Stimulated activated CD8-positive, alpha-beta memory T cell treated with anti-CD3 and anti-CD28 coated beads, Interleukin-7, amount 100 ng/mL, for 4 hours (primary cell): Measurements from ENCODE around the gene CATSPERZ.

Experiments
- DNase-seq, 2 donors: peaks; one replicate each; pipeline ENCODE4 v3.0.0-alpha.2; 2020; ENCODE audit warnings: low read depth in 2 of 2

The CATSPERZ gene

GRCh38 chr11:64299847-64300648, at the start of gene CATSPERZ:
CATSPERZ (plus strand) TSS chr11:64300358; CDS start chr11:64300411, 53 bp downstream.
- DNase-seq: no peak

GRCh38 chr11:64250415-64251015, 49.6 kb upstream of the CATSPERZ start:
- no peak for DNase-seq

DNA sequence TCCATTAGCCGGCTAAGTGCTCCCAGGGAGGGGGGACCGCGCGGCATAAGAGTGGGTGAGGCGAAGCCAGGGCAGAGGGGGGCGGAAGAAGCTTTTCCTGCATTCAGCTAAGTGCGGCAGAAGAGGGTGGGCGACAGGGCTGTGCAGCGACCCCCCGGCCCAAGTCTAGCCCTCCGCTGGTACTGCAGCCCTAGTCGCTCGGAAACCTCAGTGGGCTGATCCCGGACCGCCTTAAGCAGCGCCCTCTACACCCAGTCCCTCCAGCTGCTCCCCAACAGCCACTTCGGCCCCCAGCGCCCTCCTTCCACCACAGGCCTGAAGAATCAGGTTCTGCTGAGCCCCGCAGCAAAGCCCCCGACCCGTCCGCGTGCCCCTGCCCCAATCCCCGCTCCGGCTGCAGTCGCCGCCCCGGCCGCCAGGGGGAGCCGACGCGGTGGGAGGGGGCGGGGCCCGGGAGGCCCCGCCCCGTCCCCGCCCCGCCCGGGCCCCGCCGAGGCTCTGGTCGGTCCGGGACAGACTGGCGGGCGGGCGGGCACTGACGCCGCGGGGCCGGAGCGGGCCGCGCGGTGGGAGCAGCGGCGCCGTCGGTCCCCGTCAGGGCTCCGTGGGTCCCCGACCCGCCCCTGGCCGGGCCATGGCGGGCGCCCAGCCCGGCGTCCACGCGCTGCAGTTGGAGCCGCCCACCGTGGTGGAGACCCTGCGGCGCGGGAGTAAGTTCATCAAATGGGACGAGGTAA, 49.0 kb upstream of the CATSPERZ start, which contains the start of gene PLCB3:
TSS of gene PLCB3 (plus strand) at position 515 of the 737 bp plus-strand sequence. CDS start at position 635, 120 bp downstream.
- DNase-seq: peak in 1 of 2 donors; percentile 50

DNA sequence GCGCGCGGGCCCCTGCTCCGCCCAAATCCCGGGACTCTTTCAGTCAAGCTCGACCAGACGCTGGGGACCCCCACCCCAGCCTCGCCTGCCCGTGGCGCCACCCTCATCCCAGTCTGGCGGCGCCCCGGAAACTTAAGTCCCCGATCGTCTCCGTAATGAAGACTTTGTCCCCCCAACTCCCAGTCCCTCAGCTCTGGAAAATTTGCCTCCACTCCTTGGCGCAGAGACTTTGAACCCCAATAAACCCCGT, 48.5 kb upstream of the CATSPERZ start:
- DNase-seq: no peak

DNA sequence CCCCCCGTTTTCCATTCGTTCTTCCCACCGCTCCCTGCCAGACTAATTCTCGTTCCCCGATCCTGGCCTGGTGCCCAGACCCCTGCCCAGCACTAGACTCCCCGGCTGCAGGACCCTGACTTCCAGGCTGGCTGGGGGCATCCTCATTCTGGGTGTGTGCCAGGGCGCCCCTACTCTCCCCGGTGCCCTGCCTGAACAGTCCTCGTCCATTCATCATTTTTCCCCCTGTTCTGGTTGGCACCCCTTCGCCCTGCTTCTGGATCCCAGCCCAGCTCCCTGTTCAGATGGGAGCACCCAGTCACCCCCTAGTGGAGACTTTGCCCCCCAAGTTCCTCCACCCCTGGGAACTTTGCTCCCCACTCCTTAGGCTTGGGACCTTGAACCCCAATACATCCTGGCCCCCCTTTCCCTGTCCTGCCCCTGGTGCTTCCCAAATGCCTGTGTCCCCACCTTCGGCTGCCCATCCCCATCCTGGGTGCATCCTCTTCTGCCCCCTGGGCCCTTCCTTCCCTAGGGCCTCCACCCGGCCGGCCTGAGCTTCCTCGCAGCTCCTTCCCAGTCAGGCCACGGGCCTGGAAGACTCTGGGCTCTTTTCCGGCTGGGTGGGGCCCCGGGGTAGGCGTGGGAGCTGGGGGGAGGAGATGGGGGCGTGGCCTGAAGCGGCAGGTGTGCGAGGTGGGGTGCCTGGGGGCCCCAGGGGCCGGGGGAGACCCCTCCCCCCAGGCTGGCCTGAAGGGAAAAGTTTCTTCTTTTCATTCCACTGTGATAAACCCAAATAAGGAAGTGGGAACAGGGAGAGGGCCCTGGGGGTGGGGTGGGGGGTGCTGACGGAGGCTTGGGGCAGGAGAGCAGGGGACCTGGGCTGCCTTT, 47.9 kb upstream of the CATSPERZ start:
- no peak for DNase-seq

- no peak for DNase-seq
Observed at GRCh38 chr11:64253043-64253442, 47.1 kb upstream of the CATSPERZ start.

- no peak for DNase-seq
Observed at GRCh38 chr11:64253481-64253880, 46.7 kb upstream of the CATSPERZ start.

DNA sequence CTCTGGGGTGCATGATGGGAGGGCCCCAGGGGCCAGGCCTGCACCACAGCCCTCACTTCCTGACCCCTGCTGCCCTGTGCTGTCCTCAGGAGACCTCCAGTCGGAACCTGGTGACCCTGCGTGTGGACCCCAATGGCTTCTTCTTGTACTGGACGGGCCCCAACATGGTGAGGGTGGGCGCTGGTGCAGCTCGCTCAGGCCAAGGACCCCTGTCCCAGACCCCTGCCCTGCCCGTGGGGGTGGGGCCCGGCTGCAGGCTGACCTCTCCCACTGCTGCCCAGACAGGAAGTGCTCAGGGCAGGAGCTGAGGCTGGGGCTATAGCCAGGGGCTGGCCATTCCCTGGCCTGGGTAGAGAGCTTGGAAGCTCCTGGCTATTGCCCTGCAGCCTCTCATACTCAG, 45.8 kb upstream of the CATSPERZ start:
- no peak for DNase-seq

DNA sequence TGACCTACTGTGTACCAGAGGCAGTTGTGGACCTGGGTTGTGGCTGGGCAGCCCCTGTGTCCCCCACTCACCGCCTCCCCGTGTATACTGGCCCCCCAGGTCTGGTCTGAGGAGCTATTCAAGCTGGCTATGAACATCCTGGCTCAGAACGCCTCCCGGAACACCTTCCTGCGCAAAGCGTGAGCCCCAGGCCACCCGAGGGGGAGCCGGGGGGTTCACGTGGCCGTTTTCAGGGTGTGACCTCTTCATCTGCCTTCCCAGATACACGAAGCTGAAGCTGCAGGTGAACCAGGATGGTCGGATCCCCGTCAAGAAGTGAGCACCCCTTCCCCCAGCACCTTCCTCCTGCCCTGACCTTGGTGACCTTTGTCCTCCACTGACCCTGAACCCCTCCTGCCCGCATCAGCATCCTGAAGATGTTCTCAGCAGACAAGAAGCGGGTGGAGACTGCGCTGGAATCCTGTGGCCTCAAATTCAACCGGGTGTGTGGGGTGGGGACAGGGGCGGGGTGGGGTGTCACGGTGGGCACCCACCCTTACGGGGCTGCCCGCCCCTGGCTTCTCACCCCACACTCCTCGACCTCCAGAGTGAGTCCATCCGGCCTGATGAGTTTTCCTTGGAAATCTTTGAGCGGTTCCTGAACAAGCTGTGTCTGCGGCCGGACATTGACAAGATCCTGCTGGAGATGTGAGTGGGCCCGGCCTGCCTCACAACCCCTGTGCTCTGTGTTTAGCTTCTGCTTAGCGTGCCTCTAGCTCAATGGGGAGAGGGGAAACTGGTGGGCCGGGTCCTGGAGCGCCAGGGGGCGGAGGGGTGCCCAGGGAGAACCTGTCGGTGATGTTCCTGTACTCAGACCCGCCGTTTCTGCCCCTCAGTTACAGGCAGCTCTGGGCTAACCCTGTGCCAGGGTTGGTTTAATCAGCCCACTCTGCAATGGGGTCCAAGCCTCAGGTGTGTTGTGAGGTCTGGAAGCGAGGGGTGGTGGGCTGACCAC, 44.7 kb upstream of the CATSPERZ start:
- no peak for DNase-seq

GRCh38 chr11:64256300-64256699, 43.9 kb upstream of the CATSPERZ start:
- DNase-seq: no peak

DNA sequence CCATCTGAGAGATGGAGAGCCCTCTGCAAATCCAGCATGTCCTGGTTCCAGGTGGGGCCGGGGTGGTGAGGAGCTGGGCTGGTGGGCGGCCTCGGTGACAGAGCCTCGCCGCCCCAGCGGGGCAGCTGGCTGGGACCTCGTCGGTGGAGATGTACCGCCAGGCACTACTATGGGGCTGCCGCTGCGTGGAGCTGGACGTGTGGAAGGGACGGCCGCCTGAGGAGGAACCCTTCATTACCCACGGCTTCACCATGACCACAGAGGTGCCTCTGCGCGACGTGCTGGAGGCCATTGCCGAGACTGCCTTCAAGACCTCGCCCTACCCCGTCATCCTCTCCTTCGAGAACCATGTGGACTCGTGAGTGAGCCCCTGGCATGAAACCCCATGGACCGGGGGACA, 41.8 kb upstream of the CATSPERZ start:
- DNase-seq: no peak

- DNase-seq: no peak
Observed at GRCh38 chr11:64258946-64259532, 41.1 kb upstream of the CATSPERZ start.

DNA sequence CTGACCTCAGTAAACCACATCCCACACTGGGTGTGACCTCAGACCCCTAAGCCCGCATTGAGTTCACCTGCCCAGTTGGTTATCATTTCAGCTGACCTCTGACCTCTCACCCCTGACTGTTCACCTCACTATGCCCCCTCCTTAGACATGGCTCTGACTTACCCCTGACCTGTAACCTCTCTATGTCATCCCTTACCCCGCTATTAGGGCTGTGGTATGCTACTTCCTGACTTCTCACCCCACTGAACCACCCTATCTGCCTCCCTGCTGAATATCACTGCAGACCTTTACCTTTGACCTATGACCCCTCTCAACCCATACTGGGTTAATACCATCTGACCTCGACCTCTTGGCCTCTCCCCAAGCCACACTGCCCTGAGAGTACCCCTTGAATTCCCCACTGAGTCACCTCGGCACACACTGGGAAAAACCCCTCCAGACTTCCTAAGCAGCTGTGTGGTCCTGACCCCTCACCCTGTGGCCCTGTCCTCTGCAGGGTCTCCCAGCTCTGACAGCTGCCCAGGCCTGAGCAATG, 40.6 kb upstream of the CATSPERZ start:
- DNase-seq: no peak

- DNase-seq: no peak
Observed at GRCh38 chr11:64260147-64260708, 39.9 kb upstream of the CATSPERZ start.

GRCh38 chr11:64261556-64262080, 38.5 kb upstream of the CATSPERZ start:
- DNase-seq: no peak

- DNase-seq: no peak
Observed at GRCh38 chr11:64262271-64263002, 37.7 kb upstream of the CATSPERZ start.

DNA sequence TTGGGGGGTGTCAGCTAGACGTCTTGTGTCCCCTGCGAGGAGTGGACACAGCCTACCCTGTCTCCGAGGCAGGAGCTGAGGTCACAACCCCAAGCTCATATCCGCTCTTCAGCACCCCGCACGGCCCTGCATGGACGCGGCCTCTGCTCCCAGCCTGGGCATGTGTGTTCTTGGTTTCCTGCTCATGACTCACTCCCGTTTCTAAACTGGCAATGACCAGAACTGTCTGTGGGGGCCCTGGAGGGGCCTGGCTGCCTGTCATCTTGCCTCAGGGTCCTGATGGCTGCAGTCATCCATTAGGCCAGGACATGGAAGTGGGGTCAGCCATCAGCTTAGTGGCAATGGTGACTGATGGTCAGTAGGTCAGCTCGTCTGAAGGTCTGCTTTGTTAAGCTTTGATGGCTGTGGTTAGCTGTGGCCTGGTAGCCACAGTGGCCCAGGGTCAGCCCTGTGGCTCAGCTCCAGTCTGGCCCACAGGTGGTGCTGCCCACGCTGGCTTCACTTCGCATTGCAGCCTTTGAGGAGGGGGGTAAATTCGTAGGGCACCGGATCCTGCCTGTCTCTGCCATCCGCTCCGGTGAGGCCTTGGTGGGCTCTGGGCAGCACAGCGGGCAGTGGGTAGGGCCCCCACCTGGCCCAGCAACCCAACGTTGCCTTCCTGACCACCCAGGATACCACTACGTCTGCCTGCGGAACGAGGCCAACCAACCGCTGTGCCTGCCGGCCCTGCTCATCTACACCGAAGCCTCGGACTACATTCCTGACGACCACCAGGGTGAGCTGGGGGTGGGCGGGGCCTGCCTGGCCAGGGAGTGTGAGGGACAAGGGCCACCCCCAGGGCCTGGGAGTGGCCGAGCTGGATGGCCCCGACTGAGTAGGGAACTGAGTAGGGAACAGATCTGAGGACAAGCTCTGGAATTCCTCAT, 36.9 kb upstream of the CATSPERZ start:
- no peak for DNase-seq

- no peak for DNase-seq
Observed at GRCh38 chr11:64263947-64264317, 36.2 kb upstream of the CATSPERZ start.
